ENCODE results near the gene SPTB.

GRCh38 chr14:64846319-64846718 is 33.4 kb downstream of the SPTB start:
- no peak for TF ChIP-seq EZH2phosphoT487 (conservative IDR thresholded peaks at IDR 0.05; ENCODE audit: low read length)
- no peak for TF ChIP-seq CTCF (IDR thresholded peaks at IDR 0.05; ENCODE audit: insufficient read depth, low read length, poor library complexity, severe bottlenecking)

Measured in SU-DHL-6 (cell line).